IMR-90 (cell line): ENCODE data around the gene HSPA1L. TPM values are rescaled to one million over a fixed set of nuclear protein-coding genes. Genes with fewer than 3 reads are reported as not detected.

Source experiments
- ATAC-seq: fragments of 200-7000 bp; cut with Tn5 transposase; 2 replicates; pipeline ENCODE4 v1.9.1; 2020; ENCODE audit warnings: low read depth, mild to moderate bottlenecking, moderate library complexity
- BruUV-seq: library from RNA; stranded (reverse); fragments of 400-500 nt; replicated peaks from 2 replicates; lab custom pipeline; 2021; lab: Mats Ljungman, UMichigan
- CTCF ChIA-PET: fragments of 300-600 bp; formaldehyde crosslinking; extraction: SDS; loops from one replicate; lab custom pipeline; 2021; ENCODE audit warnings: antibody characterized with exemption; lab: Yijun Ruan, JAX
- POLR2A ChIA-PET: fragments of 300-600 bp; sonication (Branson Sonifier 250); formaldehyde crosslinking; loops from one replicate; lab custom pipeline; 2022; ENCODE audit warnings: antibody characterized with exemption; ENCODE audit not compliant: unreplicated experiment; lab: Charles Lee
- DNase-seq: peaks from one replicate; pipeline ENCODE4 v3.0.0; 2013
- H2AFZ ChIP-seq: replicated peaks from 2 replicates; pipeline ENCODE3; 2013; ENCODE audit warnings: low read length, mild to moderate bottlenecking; ENCODE audit not compliant: poor library complexity
- H2AK5ac ChIP-seq: 2 replicates; pipeline ENCODE4 v1.6.1; 2013; ENCODE audit warnings: low read depth, low read length, inconsistent platforms
- H2AK9ac ChIP-seq: replicated peaks from 2 replicates; pipeline ENCODE3; 2013; ENCODE audit warnings: mild to moderate bottlenecking, low read depth, low read length, moderate library complexity; ENCODE audit not compliant: poor library complexity
- H2BK120ac ChIP-seq: 2 replicates; pipeline ENCODE4 v1.6.1; 2013; ENCODE audit warnings: low read depth, low read length, inconsistent platforms
- H2BK15ac ChIP-seq: 3 replicates; pipeline ENCODE4 v1.6.1; 2013; ENCODE audit warnings: low read depth, low read length, inconsistent platforms
- H2BK20ac ChIP-seq: 2 replicates; pipeline ENCODE4 v1.6.1; 2013; ENCODE audit warnings: low read depth, mild to moderate bottlenecking, inconsistent platforms, low read length, moderate library complexity
- H2BK5ac ChIP-seq: 2 replicates; pipeline ENCODE4 v1.6.1; 2013; ENCODE audit warnings: mild to moderate bottlenecking, low read depth, low read length, inconsistent platforms; ENCODE audit not compliant: poor library complexity, severe bottlenecking
- H3K14ac ChIP-seq: replicated peaks from 2 replicates; pipeline ENCODE4 v1.6.1; 2013; ENCODE audit warnings: low read depth, low read length, inconsistent platforms
- H3K18ac ChIP-seq: 2 replicates; pipeline ENCODE4 v1.6.1; 2013; ENCODE audit warnings: low read depth, low read length, control low read depth
- H3K23ac ChIP-seq: 2 replicates; pipeline ENCODE4 v1.6.1; 2013; ENCODE audit warnings: low read depth, low read length, inconsistent platforms
- H3K27ac ChIP-seq: 2 replicates; pipeline ENCODE4 v1.5.1; 2013; ENCODE audit warnings: mild to moderate bottlenecking, control low read depth, low read length; ENCODE audit not compliant: insufficient read depth
- H3K27me3 ChIP-seq: 2 replicates; pipeline ENCODE4 v1.6.1; 2013; ENCODE audit warnings: low read length; ENCODE audit not compliant: control insufficient read depth, insufficient read depth
- H3K36me3 ChIP-seq: 2 replicates; pipeline ENCODE4 v1.6.1; 2013; ENCODE audit warnings: low read length, mixed read lengths; ENCODE audit not compliant: control insufficient read depth, insufficient read depth
- H3K4ac ChIP-seq: 2 replicates; pipeline ENCODE4 v1.6.1; 2013; ENCODE audit warnings: low read depth, low read length, inconsistent platforms
- H3K4me1 ChIP-seq: 2 replicates; pipeline ENCODE4 v1.6.1; 2013; ENCODE audit warnings: low read length, mixed read lengths; ENCODE audit not compliant: control insufficient read depth, insufficient read depth
- H3K4me2 ChIP-seq: 2 replicates; pipeline ENCODE4 v1.6.1; 2013; ENCODE audit warnings: low read depth, mild to moderate bottlenecking, control low read depth, low read length, moderate library complexity
- H3K4me3 ChIP-seq: 2 replicates; pipeline ENCODE4 v1.5.1; 2013; ENCODE audit warnings: low read depth, mild to moderate bottlenecking, control low read depth, low read length, moderate library complexity; ENCODE audit not compliant: insufficient read depth
- H3K56ac ChIP-seq: 2 replicates; pipeline ENCODE4 v1.6.1; 2013; ENCODE audit warnings: low read length, inconsistent platforms; ENCODE audit not compliant: insufficient read depth; ENCODE audit errors: extremely low read depth
- H3K79me1 ChIP-seq, 2 experiments: 2 replicates each; pipeline ENCODE4 v1.6.1; 2013; ENCODE audit warnings: low read length in 2 of 2, inconsistent platforms in 1 of 2, low read depth in 1 of 2
- H3K9ac ChIP-seq: 2 replicates; pipeline ENCODE4 v1.6.1; 2013; ENCODE audit warnings: low read depth, low read length, control low read depth
- H3K9me1 ChIP-seq: 2 replicates; pipeline ENCODE4 v1.6.1; 2013; ENCODE audit warnings: low read length, inconsistent platforms; ENCODE audit not compliant: insufficient read depth
- H3K9me3 ChIP-seq: 2 replicates; pipeline ENCODE4 v1.6.1; 2013; ENCODE audit warnings: low read length; ENCODE audit not compliant: control insufficient read depth, insufficient read depth
- H4K20me1 ChIP-seq: 2 replicates; pipeline ENCODE4 v1.6.1; 2013; ENCODE audit warnings: low read length, inconsistent platforms; ENCODE audit not compliant: insufficient read depth
- H4K5ac ChIP-seq: 2 replicates; pipeline ENCODE4 v1.6.1; 2013; ENCODE audit warnings: mild to moderate bottlenecking, low read depth, low read length, control low read depth
- H4K8ac ChIP-seq, 2 experiments: 2 replicates each; pipeline ENCODE4 v1.6.1; 2013; ENCODE audit warnings: low read depth in 2 of 2, low read length in 2 of 2, control low read depth in 1 of 2, inconsistent platforms in 1 of 2
- H4K91ac ChIP-seq: 2 replicates; pipeline ENCODE4 v1.6.1; 2013; ENCODE audit warnings: low read depth, low read length, inconsistent platforms; ENCODE audit not compliant: insufficient read depth
- BHLHE40 ChIP-seq: fragments of 150-350 bp; IDR thresholded peaks from 2 replicates; pipeline ENCODE4 v1.6.1; 2016; ENCODE audit warnings: mild to moderate bottlenecking, low read depth, low read length
- CEBPB ChIP-seq: IDR thresholded peaks from 2 replicates; pipeline ENCODE4 v1.6.1; 2012; ENCODE audit warnings: low read depth, low read length, improper control_type of control experiment
- CHD1 ChIP-seq: IDR thresholded peaks from 2 replicates; pipeline ENCODE4 v1.6.1; 2012; ENCODE audit warnings: low read depth, low read length, improper control_type of control experiment
- MAFK ChIP-seq: IDR thresholded peaks from 2 replicates; pipeline ENCODE4 v1.6.1; 2012; ENCODE audit warnings: low read depth, low read length, improper control_type of control experiment
- MAZ ChIP-seq: IDR thresholded peaks from 2 replicates; pipeline ENCODE4 v1.6.1; 2012; ENCODE audit warnings: low read depth, mild to moderate bottlenecking, low read length, improper control_type of control experiment, moderate library complexity, borderline replicate concordance
- MXI1 ChIP-seq: IDR thresholded peaks from 2 replicates; pipeline ENCODE4 v1.6.1; 2012; ENCODE audit warnings: low read depth, mild to moderate bottlenecking, low read length, moderate library complexity, borderline replicate concordance
- NFE2L2 ChIP-seq: fragments of 150-350 bp; IDR thresholded peaks from 2 replicates; pipeline ENCODE4 v1.6.1; 2016; ENCODE audit warnings: low read depth, mild to moderate bottlenecking, low read length
- RAD21 ChIP-seq: IDR thresholded peaks from 2 replicates; pipeline ENCODE4 v1.6.1; 2012; ENCODE audit warnings: low read length, improper control_type of control experiment
- RCOR1 ChIP-seq: IDR thresholded peaks from 2 replicates; pipeline ENCODE4 v1.6.1; 2012; ENCODE audit warnings: mild to moderate bottlenecking, low read length, improper control_type of control experiment; ENCODE audit not compliant: insufficient replicate concordance
- RFX5 ChIP-seq: IDR thresholded peaks from 2 replicates; pipeline ENCODE4 v1.8.0; 2012; ENCODE audit warnings: low read depth, mild to moderate bottlenecking, low read length, moderate library complexity
- SMC3 ChIP-seq: fragments of 150-350 bp; IDR thresholded peaks from 2 replicates; pipeline ENCODE4 v1.6.1; 2016; ENCODE audit warnings: low read depth, mild to moderate bottlenecking, antibody characterized with exemption, low read length, moderate library complexity
- WGBS, 2 experiments: methylation state at CpG; one replicate each; pipeline versions ENCODE4 v1.1.5 to v1.1.7; 2013; ENCODE audit warnings: missing lambda C conversion rate in 2 of 2; ENCODE audit not compliant: insufficient read length in 1 of 2; ENCODE audit errors: extremely low coverage in 2 of 2; 5-methylcytosine and 5-hydroxymethylcytosine counted together
- dilution Hi-C: fragments of 300-500 bp; cut with HindIII; formaldehyde crosslinking; loops from one replicate; pipeline ENCODE4 v1.14.3; 2018; ENCODE audit warnings: low sequenced_read_pairs; ENCODE audit not compliant: unreplicated experiment
- in situ Hi-C: fragments of 300-500 bp; cut with MboI; formaldehyde crosslinking; loops from 3 replicates; pipeline ENCODE4 v1.14.3; 2019; ENCODE audit warnings: low sequenced_read_pairs, inconsistent platforms, mixed read lengths
- intact Hi-C: fragments of 100-400 bp; cut with micrococcal nuclease; formaldehyde crosslinking; loops from 2 replicates; pipeline ENCODE4 v1.10.0; 2022
- polyA plus RNA-seq, 3 experiments: library from polyadenylated mRNA; depleted of rRNA; stranded (reverse); fragments of >200 nt; gene quantifications; 2 replicates each; pipeline ENCODE4 v1.2.3, GENCODE V29; 2012; ENCODE audit warnings: low replicate concordance in 1 of 3
- total RNA-seq: library from RNA; depleted of rRNA; stranded (reverse); fragments of >200 nt; gene quantifications from 2 replicates; pipeline ENCODE4 v1.2.3, GENCODE V29; 2012
- TF ChIP-seq, protein P1 (sequence below): fragments of 150-350 bp; IDR thresholded peaks from 2 replicates; pipeline ENCODE4 v1.6.1; 2017; ENCODE audit warnings: mild to moderate bottlenecking, antibody characterized with exemption, low read length, low read depth

The HSPA1L gene
- total and polyA plus RNA-seq, 2 of the 4 experiments (the other 2 are of a cell fraction): 0.97 to 1.3 TPM

DNA sequence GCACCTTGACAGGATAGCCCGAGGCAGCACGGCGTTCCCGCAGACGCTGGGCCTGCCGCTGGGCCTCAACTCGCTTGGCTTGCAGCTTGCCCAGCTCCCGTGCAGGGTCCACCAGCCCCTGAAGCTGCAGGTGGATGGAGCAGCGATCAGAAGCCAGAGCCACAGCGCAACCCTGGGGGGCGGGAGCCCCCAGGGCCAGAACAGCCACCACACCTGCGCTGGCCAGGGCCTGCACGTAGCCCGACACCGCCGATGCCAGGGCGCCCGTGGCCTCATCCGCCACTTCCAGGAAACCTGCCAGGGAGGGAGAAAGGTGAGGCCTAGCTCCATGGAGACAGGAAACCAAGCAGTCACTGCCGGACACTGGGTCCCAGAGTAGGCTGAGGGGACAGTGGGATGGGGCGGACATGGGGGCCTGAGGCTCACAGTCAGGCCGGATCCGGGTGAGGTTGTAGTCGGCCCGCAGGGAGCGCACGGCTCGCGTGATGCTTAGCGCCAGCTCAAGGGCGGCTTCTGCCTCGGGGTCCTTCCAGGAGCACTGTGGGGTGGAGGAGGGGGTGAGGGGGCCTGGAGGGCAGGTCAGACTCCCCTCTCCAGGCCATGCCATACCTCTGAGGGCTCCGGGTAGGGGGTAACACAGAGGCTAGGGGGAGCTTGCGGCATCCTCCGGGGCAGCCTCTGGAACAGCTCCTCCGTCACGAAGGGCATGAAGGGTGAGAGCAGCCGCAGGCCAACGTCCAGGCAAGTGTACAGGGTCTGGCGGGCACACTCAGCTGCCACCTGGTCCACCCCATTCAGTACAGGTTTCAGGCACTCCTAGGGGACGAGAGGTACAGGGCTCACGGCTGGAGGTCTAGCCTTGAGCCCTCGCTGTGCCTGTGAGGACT, 35.8 kb downstream of the HSPA1L start:
- Histone ChIP-seq H2BK5ac (no peak overlapping the region), H3K4me3 (no peak overlapping the region), H4K91ac (no peak overlapping the region), H2AFZ (no peak overlapping the region), H3K27ac (no peak overlapping the region), H2BK20ac (no peak overlapping the region), H3K4me1 (peaks cover 10% of the 10 kb centered on the region), H3K4ac (no peak overlapping the region), H3K14ac (no peak overlapping the region), H2AK5ac (no peak overlapping the region), H3K9me1 (0 out of 2 replicates have a peak, but pooled peaks cover 8% of the 10 kb centered on the region), H3K79me1 (0 out of 4 replicates have a peak, but pooled peaks cover 0 to 6% of the 10 kb centered on the region in 2 experiments), H2AK9ac (no peak overlapping the region), H3K18ac (no peak overlapping the region), H3K9ac (no peak overlapping the region), H3K36me3 (peaks cover 53% of the 10 kb centered on the region), H3K23ac (no peak overlapping the region), H3K27me3 (no peaks in the 10 kb centered on the region), H4K8ac (no peak overlapping the region), H4K20me1 (no peaks in the 10 kb centered on the region), H4K5ac (no peak overlapping the region), H3K56ac (no peak overlapping the region), H3K9me3 (no peaks in the 10 kb centered on the region), H2BK120ac (no peak overlapping the region), H2BK15ac (no peak overlapping the region), H3K4me2 (no peak overlapping the region)
- dilution Hi-C loops: no loop called here
- intact Hi-C loops: no loop called here
- WGBS, 2 experiments: 94% methylated on average over 18 of the region's 43 CpGs; no CpG with 5 or more reads in 1 of the 2 experiments
- ChIA-PET POLR2A (no interaction called here), CTCF (interaction anchor here (0.7 kb wide), 1 partner anchor 12 kb away, joined by 3 read pairs; no protein-coding TSS in a partner anchor)
- TF ChIP-seq CHD1 (no peak), SMC3 (no peak), RAD21 (no peak), RCOR1 (no peak), MXI1 (no peak), MAFK (no peak), NFE2L2 (no peak), BHLHE40 (no peak), MAZ (no peak), CEBPB (no peak), RFX5 (no peak)
- TF ChIP-seq, protein P1, sequence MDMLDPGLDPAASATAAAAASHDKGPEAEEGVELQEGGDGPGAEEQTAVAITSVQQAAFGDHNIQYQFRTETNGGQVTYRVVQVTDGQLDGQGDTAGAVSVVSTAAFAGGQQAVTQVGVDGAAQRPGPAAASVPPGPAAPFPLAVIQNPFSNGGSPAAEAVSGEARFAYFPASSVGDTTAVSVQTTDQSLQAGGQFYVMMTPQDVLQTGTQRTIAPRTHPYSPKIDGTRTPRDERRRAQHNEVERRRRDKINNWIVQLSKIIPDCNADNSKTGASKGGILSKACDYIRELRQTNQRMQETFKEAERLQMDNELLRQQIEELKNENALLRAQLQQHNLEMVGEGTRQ: no peak
- no TSS peak for BruUV-seq
- in situ Hi-C loops: no loop called here
- ATAC-seq (no peak), DNase-seq (no peak)
